GM12878 (cell line): ENCODE results near the gene HSD17B2. TPM values are rescaled to one million over a fixed set of nuclear protein-coding genes. Genes with fewer than 3 reads are reported as not detected.

ENCODE experiments used
- ATAC-seq: fragments of 200-7000 bp; cut with Tn5 transposase; 3 replicates; pipeline ENCODE4 v1.9.1; 2020; ENCODE audit warnings: mild to moderate bottlenecking, moderate library complexity
- BruUV-seq: library from RNA; stranded (reverse); fragments of 400-500 nt; replicated peaks from 2 replicates; lab custom pipeline; 2021; lab: Mats Ljungman, UMichigan
- CTCF ChIA-PET: fragments of 300-600 bp; sonication (Branson Sonifier 250); formaldehyde crosslinking; extraction: SDS; loops from one replicate; lab custom pipeline; 2021; ENCODE audit warnings: inconsistent platforms; lab: Yijun Ruan, JAX
- POLR2A ChIA-PET: fragments of 350-600 bp; formaldehyde crosslinking; extraction: SDS; loops from one replicate; lab custom pipeline; 2021; ENCODE audit warnings: inconsistent platforms; lab: Charles Lee
- RAD21 ChIA-PET: fragments of 300-600 bp; sonication (Branson Sonifier 250); formaldehyde crosslinking; loops from one replicate; lab custom pipeline; 2023; ENCODE audit warnings: antibody characterized with exemption; ENCODE audit not compliant: unreplicated experiment; lab: Charles Lee
- SMC1A ChIA-PET: fragments of 300-600 bp; sonication (Branson Sonifier 250); formaldehyde crosslinking; loops from one replicate; lab custom pipeline; 2023; ENCODE audit not compliant: unreplicated experiment, uncharacterized antibody; lab: Charles Lee
- DNase-seq: peaks from one replicate; pipeline ENCODE4 v3.0.0-alpha.2; 2011; ENCODE audit warnings: low read depth, low spot score
- FAIRE-seq: peaks from 3 replicates; lab custom pipeline; 2011; peaks lifted over from hg19 to GRCh38; lab: Jason Lieb, UNC
- H2AFZ ChIP-seq: 2 replicates; pipeline ENCODE4 v1.6.0; 2011; ENCODE audit warnings: low read depth, low read length, control low read depth; ENCODE audit not compliant: control insufficient read depth
- H3K27ac ChIP-seq: 2 replicates; pipeline ENCODE4 v1.5.1; 2011; ENCODE audit warnings: control low read depth; ENCODE audit not compliant: control insufficient read depth, insufficient read depth
- H3K27me3 ChIP-seq, 2 experiments: replicated peaks in 1 of 2; 2 replicates each; pipeline versions ENCODE4 v1.6.0 to v1.6.1; 2011; ENCODE audit warnings: low read length in 1 of 2; ENCODE audit not compliant: control insufficient read depth in 2 of 2, insufficient read depth in 2 of 2
- H3K36me3 ChIP-seq, 2 experiments: 2 replicates each; pipeline ENCODE4 v1.5.1; 2011; ENCODE audit warnings: low read length in 1 of 2; ENCODE audit not compliant: control insufficient read depth in 2 of 2, insufficient read depth in 2 of 2
- H3K4me1 ChIP-seq: 2 replicates; pipeline ENCODE4 v1.6.1; 2011; ENCODE audit warnings: mild to moderate bottlenecking, low read length, moderate library complexity, mixed read lengths; ENCODE audit not compliant: control insufficient read depth, insufficient read depth
- H3K4me2 ChIP-seq: 2 replicates; pipeline ENCODE4 v1.6.0; 2011; ENCODE audit warnings: control low read depth; ENCODE audit not compliant: control insufficient read depth, insufficient read depth
- H3K4me3 ChIP-seq: fragments of 200-600 bp; sonication (generic); 2 replicates; pipeline ENCODE4 v1.5.1; 2016
- H3K79me2 ChIP-seq: 2 replicates; pipeline ENCODE4 v1.6.0; 2011; ENCODE audit warnings: low read length; ENCODE audit not compliant: control insufficient read depth, insufficient read depth
- H3K9ac ChIP-seq: 2 replicates; pipeline ENCODE4 v1.8.0; 2011; ENCODE audit warnings: low read length, control low read depth, mixed read lengths; ENCODE audit not compliant: control insufficient read depth, insufficient read depth
- H3K9me3 ChIP-seq: replicated peaks from 3 replicates; pipeline ENCODE4 v1.5.1; 2011; ENCODE audit warnings: mild to moderate bottlenecking, low read length; ENCODE audit not compliant: control insufficient read depth, insufficient read depth
- H4K20me1 ChIP-seq: 2 replicates; pipeline ENCODE4 v1.6.0; 2011; ENCODE audit not compliant: control insufficient read depth, insufficient read depth
- CHD2 ChIP-seq: IDR thresholded peaks from 2 replicates; pipeline ENCODE4 v1.6.1; 2011; ENCODE audit warnings: low read depth, low read length, improper control_type of control experiment, borderline replicate concordance
- ESRRA ChIP-seq: IDR thresholded peaks from 2 replicates; pipeline ENCODE4 v1.6.1; 2012; ENCODE audit warnings: mild to moderate bottlenecking, low read length, improper control_type of control experiment
- ETV6 ChIP-seq, 2 experiments: fragments of 450-650 bp in 1 of 2; IDR thresholded peaks in 1 of 2; conservative IDR thresholded peaks in 1 of 2; 2 replicates each; pipeline ENCODE4 v1.6.1; 2014; ENCODE audit warnings: antibody characterized with exemption in 1 of 2, borderline replicate concordance in 1 of 2, low read depth in 1 of 2, mild to moderate bottlenecking in 1 of 2, moderate library complexity in 1 of 2
- FOXK2 ChIP-seq: fragments of 450-650 bp; IDR thresholded peaks from 2 replicates; pipeline ENCODE4 v1.6.1; 2017; ENCODE audit warnings: mild to moderate bottlenecking, moderate library complexity
- IRF3 ChIP-seq: fragments of 450-650 bp; IDR thresholded peaks from 2 replicates; pipeline ENCODE4 v1.6.1; 2014; ENCODE audit warnings: mild to moderate bottlenecking
- JUND ChIP-seq: IDR thresholded peaks from 2 replicates; pipeline ENCODE4 v1.6.1; 2012; ENCODE audit warnings: low read depth, mild to moderate bottlenecking, low read length, improper control_type of control experiment, moderate library complexity
- MEF2B ChIP-seq: fragments of 450-650 bp; IDR thresholded peaks from 2 replicates; pipeline ENCODE4 v1.6.1; 2018; ENCODE audit warnings: mild to moderate bottlenecking, moderate library complexity; ENCODE audit not compliant: partially characterized antibody, poor library complexity, severe bottlenecking
- PML ChIP-seq: IDR thresholded peaks from 2 replicates; pipeline ENCODE4 v1.6.1; 2012; ENCODE audit warnings: low read length, inconsistent platforms
- PRDM15 ChIP-seq: fragments of 450-650 bp; formaldehyde crosslinking; IDR thresholded peaks from 2 replicates; pipeline ENCODE4 v1.4.0; 2020; ENCODE audit warnings: mild to moderate bottlenecking, moderate library complexity
- RAD21 ChIP-seq: IDR thresholded peaks from 2 replicates; pipeline ENCODE4 v1.6.1; 2011; ENCODE audit warnings: mild to moderate bottlenecking, low read depth, low read length, moderate library complexity; ENCODE audit not compliant: insufficient read depth
- RAD51 ChIP-seq: fragments of 450-650 bp; IDR thresholded peaks from 2 replicates; pipeline ENCODE4 v1.6.1; 2016; ENCODE audit warnings: moderate library complexity, mild to moderate bottlenecking, inconsistent platforms
- SMARCA5 ChIP-seq: fragments of 450-650 bp; IDR thresholded peaks from 2 replicates; pipeline ENCODE4 v1.6.1; 2017; ENCODE audit warnings: mild to moderate bottlenecking
- TAF1 ChIP-seq: IDR thresholded peaks from 2 replicates; pipeline ENCODE4 v1.6.1; 2011; ENCODE audit warnings: mild to moderate bottlenecking, low read depth, low read length, borderline replicate concordance
- whole genome bisulfite sequencing: methylation state at CpG from one replicate; pipeline ENCODE4 v1.1.6; 2016; ENCODE audit warnings: low lambda C conversion rate; ENCODE audit not compliant: insufficient replicate concordance, insufficient coverage; ENCODE audit errors: missing lambda C conversion rate; 5-methylcytosine and 5-hydroxymethylcytosine counted together
- in situ Hi-C: fragments of 300-500 bp; cut with MboI; formaldehyde crosslinking; loops from 9 replicates; pipeline ENCODE4 v1.14.3; 2018; ENCODE audit warnings: mixed read lengths
- intact Hi-C: fragments of 100-400 bp; cut with micrococcal nuclease; formaldehyde crosslinking; loops from one replicate; pipeline ENCODE4 v1.14.2; 2022; ENCODE audit not compliant: unreplicated experiment
- polyA plus RNA-seq, 11 experiments: library from polyadenylated mRNA; depleted of rRNA in 4 of 11; unstranded in 6 of 11; stranded (reverse) in 5 of 11; fragments of >200 nt; fragmentation: Nextera tagmentation in 4 of 11; fragmentation: Illumina TruSeq in 1 of 11; extraction: Ambion mirVana in 4 of 11; extraction: Trizol in 1 of 11; gene quantifications; 1 replicate in 1 of 11; 2 replicates in 10 of 11; pipeline versions ENCODE4 v1.2.1 to v1.2.3, GENCODE V29; 2011 to 2016; ENCODE audit warnings: inconsistent platforms in 2 of 11, missing spikeins in 2 of 11, low read depth in 1 of 11
- total RNA-seq, 4 experiments: library from RNA; depleted of rRNA in 3 of 4; stranded (reverse); fragments of >200 nt in 3 of 4; fragmentation: Illumina TruSeq in 1 of 4; extraction: Trizol in 1 of 4; gene quantifications; 2 replicates each; pipeline versions ENCODE4 v1.2.1 to v1.2.3, GENCODE V29; 2013 to 2021

Gene HSD17B2
- total and polyA plus RNA-seq, 10 of the 15 experiments (the other 5 are each of a cell fraction or from before 2014, with no cell fraction given) = not detected

GRCh38 chr16:82043680-82044584 is 8.9 kb downstream of the HSD17B2 start:
- ChIA-PET RAD21 (no interaction called here), SMC1A (no interaction called here), POLR2A (interaction anchor here (0.7 kb wide), 1 partner anchor 72 kb away, joined by 8 read pairs; no protein-coding TSS in a partner anchor), CTCF (no interaction called here)
- intact Hi-C loops = no loop called here
- no peak for DNase-seq
- H3K9ac ChIP-seq = no peak overlapping the region
- no peak overlapping the region for H3K4me2 ChIP-seq
- no peak overlapping the region for H3K4me3 ChIP-seq
- no peak for TF ChIP-seq PRDM15 (CRISPR knock-in tag)
- no peak for TF ChIP-seq IRF3
- TF ChIP-seq PML = no peak
- TF ChIP-seq JUND = no peak
- TF ChIP-seq FOXK2 = no peak
- TF ChIP-seq RAD51 = no peak
- TF ChIP-seq RAD21 = no peak
- TF ChIP-seq TAF1 = no peak
- TF ChIP-seq SMARCA5 = no peak
- no peak for TF ChIP-seq ETV6 (conservative IDR thresholded peaks at IDR 0.05 in 1 of 2, IDR thresholded peaks at IDR 0.05 in 1 of 2; ENCODE audit: borderline replicate concordance in 1 of 2, low read depth in 1 of 2)
- no peak for TF ChIP-seq CHD2
- no peak for TF ChIP-seq ESRRA
- no peak for TF ChIP-seq MEF2B
- H3K79me2 ChIP-seq = no peaks in the 10 kb centered on the region
- no peaks in the 10 kb centered on the region for H4K20me1 ChIP-seq
- in situ Hi-C loops = no loop called here
- no peaks in the 10 kb centered on the region for H3K36me3 ChIP-seq
- H3K9me3 ChIP-seq = no peaks in the 10 kb centered on the region
- BruUV-seq = no TSS peak
- WGBS = 3% methylated on average over 6 of the region's 6 CpGs
- no peak for ATAC-seq
- no peak overlapping the region for H2AFZ ChIP-seq
- no peaks in the 10 kb centered on the region for H3K4me1 ChIP-seq
- H3K27ac ChIP-seq = no peak overlapping the region
- no peak for FAIRE-seq
- peaks cover 0 to 1% of the 10 kb centered on the region in 2 experiments; a peak in 2 of 4 replicates for H3K27me3 ChIP-seq
